T-cell (primary cell): ENCODE data around the gene SNX21. TPM values are rescaled to one million over a fixed set of nuclear protein-coding genes. Genes with fewer than 3 reads are reported as not detected.
A peak's percentile ranks its signal among the peaks of the same experiment; 100 is the strongest.
"Not testable (repeated sequence)": the region's sequence is repeated elsewhere in the genome, so short reads cannot be mapped to it uniquely, and the experiment has no call there.

Source experiments
- ATAC-seq, 4 experiments: fragments of 200-7000 bp in 3 of 4; fragments of 150-1000 bp in 1 of 4; cut with Tn5 transposase; replicated peaks in 1 of 4; 1 replicate in 3 of 4; 2 replicates in 1 of 4; pipeline ENCODE4 v1.10.0; 2021; ENCODE audit warnings: moderate library complexity in 3 of 4, mild to moderate bottlenecking in 2 of 4, moderate number of reproducible peaks in 1 of 4
- CTCF ChIA-PET, 2 donors: fragments of 300-600 bp; sonication (Branson Sonifier 250); formaldehyde crosslinking; loops; one replicate each; lab custom pipeline; 2022; ENCODE audit warnings: antibody characterized with exemption in 2 of 2; lab: Charles Lee
- POLR2A ChIA-PET, 2 donors: fragments of 300-600 bp; sonication (Branson Sonifier 250); formaldehyde crosslinking; loops; one replicate each; lab custom pipeline; 2022; ENCODE audit warnings: antibody characterized with exemption in 2 of 2; lab: Charles Lee
- DNase-seq, 35 experiments: peaks; one replicate each; pipeline versions ENCODE4 v3.0.0 to v3.0.0-alpha.2; 2013 to 2023
- H3K27ac ChIP-seq: one replicate; pipeline ENCODE4 v1.5.1; 2013; ENCODE audit warnings: low read length
- H3K27me3 ChIP-seq, 2 experiments: replicated peaks in 1 of 2; 1 replicate in 1 of 2; 2 replicates in 1 of 2; pipeline versions ENCODE4 v1.6.1 to v1.7.0; 2013; ENCODE audit warnings: low read length in 1 of 2, mixed read lengths in 1 of 2; ENCODE audit not compliant: control insufficient read depth in 2 of 2, insufficient read depth in 2 of 2; ENCODE audit errors: extremely low read depth in 1 of 2
- H3K36me3 ChIP-seq, 2 donors: 1 replicate in 1 of 2; 2 replicates in 1 of 2; pipeline versions ENCODE4 v1.6.1 to v1.7.0; 2013; ENCODE audit warnings: low read length in 1 of 2; ENCODE audit not compliant: control insufficient read depth in 2 of 2, insufficient read depth in 1 of 2; ENCODE audit errors: extremely low read depth in 1 of 2
- H3K4me1 ChIP-seq, 2 experiments: 1 replicate in 1 of 2; 2 replicates in 1 of 2; pipeline versions ENCODE4 v1.6.1 to v1.7.0; 2013; ENCODE audit warnings: low read length in 2 of 2, mixed read lengths in 1 of 2; ENCODE audit not compliant: insufficient read depth in 2 of 2, control insufficient read depth in 1 of 2; ENCODE audit errors: extremely low read depth in 1 of 2
- H3K4me3 ChIP-seq, 2 donors: 1 replicate in 1 of 2; 2 replicates in 1 of 2; pipeline versions ENCODE4 v1.5.1 to v1.7.0; 2013; ENCODE audit warnings: mild to moderate bottlenecking in 2 of 2, low read length in 1 of 2, moderate library complexity in 1 of 2; ENCODE audit not compliant: control insufficient read depth in 1 of 2; ENCODE audit errors: extremely low read depth in 1 of 2
- H3K9me3 ChIP-seq: 2 replicates; pipeline ENCODE4 v1.7.0; 2013
- H3K27ac Mint-ChIP-seq, 2 donors: one replicate each; pipeline ENCODE4 v1.8.0; 2020 to 2021; ENCODE audit warnings: mild to moderate bottlenecking in 2 of 2, mixed read lengths in 2 of 2
- H3K27me3 Mint-ChIP-seq, 2 donors: one replicate each; pipeline ENCODE4 v1.8.0; 2021 to 2022; ENCODE audit warnings: mixed read lengths in 2 of 2
- H3K36me3 Mint-ChIP-seq: one replicate; pipeline ENCODE4 v1.8.0; 2021; ENCODE audit warnings: mixed read lengths
- H3K4me1 Mint-ChIP-seq, 3 donors: one replicate each; pipeline ENCODE4 v1.8.0; 2020 to 2022; ENCODE audit warnings: mixed read lengths in 3 of 3, mild to moderate bottlenecking in 1 of 3
- H3K4me3 Mint-ChIP-seq, 3 donors: one replicate each; pipeline ENCODE4 v1.8.0; 2020 to 2022; ENCODE audit warnings: mild to moderate bottlenecking in 3 of 3, mixed read lengths in 3 of 3, moderate library complexity in 3 of 3
- H3K9me3 Mint-ChIP-seq, 3 donors: one replicate each; pipeline ENCODE4 v1.8.0; 2020 to 2022; ENCODE audit warnings: mixed read lengths in 3 of 3
- WGBS: methylation state at CpG from one replicate; pipeline ENCODE4 v1.1.5; 2013; ENCODE audit warnings: missing lambda C conversion rate; ENCODE audit not compliant: insufficient coverage; 5-methylcytosine and 5-hydroxymethylcytosine counted together
- total RNA-seq, 35 experiments: library from RNA in 6 of 35; stranded (reverse) in 6 of 35; fragments of 120-200 nt in 1 of 35; gene quantifications; one replicate each; pipeline versions ENCODE4 v1.2.1 to v1.2.4 and lab custom pipeline; 2013 to 2026

The SNX21 gene
- total RNA-seq, 5 donors from 2014 or later (not counting 1 experiment from before 2014, with no cell fraction given): 1.1 to 3.5 (median 2.1) TPM

DNA sequence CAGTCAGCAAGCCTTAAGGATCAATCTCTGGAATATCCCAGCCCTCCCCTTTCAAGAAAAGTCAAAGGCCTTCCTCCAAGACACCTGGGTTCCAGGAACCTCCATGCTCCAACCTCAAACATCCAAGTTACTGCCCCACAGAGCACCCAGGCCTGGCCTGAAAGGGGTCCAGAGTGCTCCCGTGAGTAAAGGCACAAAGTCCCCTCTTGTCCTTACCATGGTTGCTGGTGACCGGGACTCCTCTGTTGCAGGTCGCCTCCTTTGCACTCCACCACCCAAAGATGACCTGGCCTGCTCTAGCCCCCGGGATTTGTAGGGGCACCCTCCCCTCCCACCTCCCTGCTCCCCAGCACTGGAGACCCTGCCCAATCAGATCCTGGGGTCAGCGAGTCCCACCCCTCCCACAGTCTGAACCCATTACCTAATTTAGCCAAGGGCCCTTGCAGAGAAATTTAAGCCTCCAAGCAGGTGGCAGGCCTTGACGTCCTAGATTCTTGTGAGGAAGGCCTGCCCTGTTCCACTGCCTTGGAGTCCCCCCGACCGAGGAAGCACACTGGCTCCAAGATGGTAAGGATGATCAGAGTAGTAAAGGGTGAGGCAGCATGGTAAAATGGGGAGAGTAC is 6.5 kb upstream of the SNX21 start, which contains the start of gene TNNC2:
Gene TNNC2, minus strand, starts transcription at position 283 of the 623 bp plus-strand sequence. Its CDS starts 64 bp downstream, at position 219.
- H3K27ac ChIP-seq: no peak within 1 kb of the TSS
- peaks cover 0 to 42% of the 10 kb centered on the region in 2 experiments for H3K27me3 ChIP-seq
- no peak within 1 kb of the TSS for H3K4me3 ChIP-seq
- H3K27me3 Mint-ChIP-seq: peaks cover 15 to 22% of the 10 kb centered on the region in 2 donors
- POLR2A ChIA-PET: no interaction called here
- ATAC-seq (no peak), DNase-seq (no peak)
- H3K4me3 Mint-ChIP-seq: no peak within 1 kb of the TSS
- CTCF ChIA-PET: no interaction called here
- WGBS: 88% methylated on average over 6 of the region's 8 CpGs
- H3K36me3 ChIP-seq: no peaks in the 10 kb centered on the region
- peaks cover 0 to 21% of the 10 kb centered on the region in 2 experiments for H3K4me1 ChIP-seq
- no peak within 1 kb of the TSS for H3K27ac Mint-ChIP-seq
- no peaks in the 10 kb centered on the region for H3K9me3 Mint-ChIP-seq
- H3K4me1 Mint-ChIP-seq: peaks cover 13 to 18% (median 15%) of the 10 kb centered on the region in 3 donors
- H3K36me3 Mint-ChIP-seq: no peaks in the 10 kb centered on the region
- H3K9me3 ChIP-seq: no peaks in the 10 kb centered on the region

GRCh38 chr20:45827712-45828111 is 5.9 kb upstream of the SNX21 start:
- WGBS: 79% methylated on average over 3 of the region's 6 CpGs
- POLR2A ChIA-PET: no interaction called here
- CTCF ChIA-PET: no interaction called here

DNA sequence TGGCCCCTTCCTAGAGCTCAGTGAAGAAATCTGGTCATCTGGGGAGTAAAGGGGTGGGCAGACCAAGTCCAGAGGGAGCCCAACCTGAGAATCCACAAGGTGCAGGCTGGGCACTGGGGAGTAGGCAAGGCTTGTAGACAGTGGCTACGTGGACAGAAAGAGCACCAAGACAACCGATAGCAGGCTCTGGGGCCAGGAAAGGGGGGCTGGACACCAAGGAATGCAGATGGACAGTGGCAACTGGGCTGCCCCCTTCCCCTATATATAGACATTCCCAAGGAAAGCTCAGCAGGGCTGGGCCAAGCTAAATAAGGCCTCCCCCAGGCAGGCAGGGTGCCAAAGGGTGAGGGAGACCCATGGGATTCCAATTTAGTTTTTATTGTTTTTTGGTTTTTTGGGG is 5.0 kb upstream of the SNX21 start:
- Histone ChIP-seq H3K27ac (no peak overlapping the region), H3K4me3 (no peak overlapping the region), H3K9me3 (no peaks in the 10 kb centered on the region), H3K27me3 (peaks cover 0 to 28% of the 10 kb centered on the region in 2 experiments), H3K4me1 (peaks cover 0 to 14% of the 10 kb centered on the region in 2 experiments), H3K36me3 (no peaks in the 10 kb centered on the region)
- no CpG with 5 or more reads among the region's 2 CpGs for WGBS
- Mint-ChIP-seq H3K27ac (no peak overlapping the region), H3K4me1 (peaks cover 17 to 23% (median 21%) of the 10 kb centered on the region in 3 donors), H3K4me3 (no peak overlapping the region), H3K27me3 (peaks cover 7 to 12% of the 10 kb centered on the region in 2 donors), H3K9me3 (no peaks in the 10 kb centered on the region), H3K36me3 (no peaks in the 10 kb centered on the region)
- ATAC-seq (no peak), DNase-seq (no peak)
- ChIA-PET CTCF (no interaction called here), POLR2A (no interaction called here)

More at GRCh38 chr20:45827712-45828111, 5.9 kb upstream of the SNX21 start:
- H3K36me3 ChIP-seq: no peaks in the 10 kb centered on the region
- H3K4me1 ChIP-seq: peaks cover 0 to 18% of the 10 kb centered on the region in 2 experiments
- Mint-ChIP-seq H3K4me3 (no peak overlapping the region), H3K36me3 (no peaks in the 10 kb centered on the region), H3K9me3 (no peaks in the 10 kb centered on the region), H3K27ac (no peak overlapping the region), H3K4me1 (peaks cover 13 to 17% (median 15%) of the 10 kb centered on the region in 3 donors), H3K27me3 (peaks cover 11 to 18% of the 10 kb centered on the region in 2 donors)
- no peak overlapping the region for H3K4me3 ChIP-seq
- ATAC-seq (no peak), DNase-seq (no peak)
- peaks cover 0 to 37% of the 10 kb centered on the region in 2 experiments for H3K27me3 ChIP-seq
- H3K27ac ChIP-seq: no peak overlapping the region
- H3K9me3 ChIP-seq: no peaks in the 10 kb centered on the region

DNA sequence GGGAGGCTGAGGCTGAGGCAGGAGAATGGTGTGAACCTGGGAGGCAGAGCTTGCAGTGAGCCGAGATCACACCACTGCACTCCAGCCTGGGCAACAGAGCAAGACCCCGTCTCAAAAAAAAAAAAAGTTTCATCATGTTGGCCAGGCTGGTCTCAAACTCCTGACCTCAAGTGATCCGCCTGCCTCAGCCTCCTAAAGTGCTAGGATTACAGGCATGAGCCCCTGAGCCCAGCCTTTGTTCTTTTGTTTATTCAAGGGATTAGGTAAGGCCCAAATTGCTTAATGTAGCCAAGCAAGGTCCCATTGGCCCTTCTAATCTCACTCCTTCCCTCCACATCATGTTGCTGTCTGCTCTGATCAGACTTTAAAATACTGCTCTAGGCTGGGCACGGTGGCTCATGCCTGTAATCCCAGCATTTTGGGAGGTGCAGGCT is 3.9 kb upstream of the SNX21 start:
- POLR2A ChIA-PET, H3K27me3 Mint-ChIP-seq, H3K4me3 ChIP-seq, H3K36me3 ChIP-seq, H3K27ac ChIP-seq, DNase-seq, H3K9me3 Mint-ChIP-seq, H3K4me3 Mint-ChIP-seq, H3K27ac Mint-ChIP-seq, H3K9me3 ChIP-seq, CTCF ChIA-PET, H3K36me3 Mint-ChIP-seq, ATAC-seq: not testable (repeated sequence)
- peaks cover 4 to 15% of the 10 kb centered on the region in 2 experiments for H3K4me1 ChIP-seq
- no CpG with 5 or more reads among the region's 4 CpGs for WGBS
- peaks cover 12 to 18% (median 13%) of the 10 kb centered on the region in 3 donors for H3K4me1 Mint-ChIP-seq
- H3K27me3 ChIP-seq: peaks cover 0 to 17% of the 10 kb centered on the region in 2 experiments

- Mint-ChIP-seq H3K27ac (no peak overlapping the region), H3K9me3 (no peaks in the 10 kb centered on the region), H3K27me3 (no peaks in the 10 kb centered on the region), H3K36me3 (no peaks in the 10 kb centered on the region), H3K4me1 (peaks cover 13 to 20% (median 13%) of the 10 kb centered on the region in 3 donors), H3K4me3 (peak overlapping the region; percentile 71 to 89 (median 79))
- no peaks in the 10 kb centered on the region for H3K9me3 ChIP-seq
- H3K27me3 ChIP-seq: peaks cover 0 to 5% of the 10 kb centered on the region in 2 experiments
- no peak overlapping the region for H3K4me3 ChIP-seq
- H3K36me3 ChIP-seq: no peaks in the 10 kb centered on the region
- DNase-seq (no peak), ATAC-seq (no peak)
- H3K27ac ChIP-seq: no peak overlapping the region
- peaks cover 4 to 18% of the 10 kb centered on the region in 2 experiments for H3K4me1 ChIP-seq
- ChIA-PET CTCF (interaction anchor here in 1 of 2 donors (0.6 kb wide), 1 partner anchor 37 kb away, joined by 4 read pairs; no protein-coding TSS in a partner anchor), POLR2A (no interaction called here)
- WGBS: 83% methylated on average over 1 of the region's 4 CpGs
Measured at GRCh38 chr20:45832619-45833018, 980 bp upstream of the SNX21 start.

DNA sequence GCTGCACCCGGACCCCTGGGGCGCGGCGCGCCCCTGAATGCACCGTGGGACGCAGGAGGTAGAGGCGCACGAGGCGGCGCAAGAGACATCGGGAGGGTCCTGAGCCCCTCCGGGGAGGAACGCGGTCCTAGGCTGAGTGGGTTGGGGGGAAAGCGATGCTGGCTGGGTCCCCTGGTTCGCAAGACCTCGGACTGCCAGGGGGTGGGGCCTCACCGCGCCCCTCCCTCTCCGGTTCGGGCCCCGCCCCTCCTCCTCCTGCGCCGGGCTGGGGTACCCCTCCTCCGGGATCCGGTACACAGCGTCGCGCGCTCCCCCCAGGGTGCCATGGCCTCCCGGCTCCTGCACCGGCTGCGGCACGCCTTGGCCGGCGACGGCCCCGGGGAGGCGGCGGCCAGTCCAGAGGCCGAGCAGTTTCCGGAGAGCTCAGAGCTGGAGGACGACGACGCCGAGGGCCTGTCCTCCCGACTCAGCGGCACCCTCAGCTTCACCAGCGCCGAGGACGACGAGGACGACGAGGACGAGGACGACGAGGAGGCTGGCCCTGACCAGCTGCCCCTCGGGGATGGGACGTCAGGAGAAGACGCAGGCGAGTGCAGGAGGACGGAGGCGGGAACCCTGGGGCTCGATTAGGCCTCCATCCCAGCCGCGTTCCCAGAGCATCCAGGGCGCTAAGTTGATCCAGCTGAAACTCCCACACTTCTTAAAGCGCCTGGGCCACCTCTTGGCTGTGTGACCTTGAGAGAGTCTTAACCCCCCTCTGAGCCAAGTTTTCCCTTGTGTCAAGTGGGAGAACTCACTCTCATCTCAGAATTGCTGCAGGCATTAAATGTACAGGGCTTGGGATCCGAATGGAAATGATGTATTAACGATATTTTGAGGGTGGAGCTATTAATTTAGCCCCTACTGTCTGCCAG is 541 bp downstream of the SNX21 start:
- DNase-seq: peak in 18 of 35 experiments; percentile 14 to 58 (median 34)
- Histone ChIP-seq H3K27me3 (no peaks in the 10 kb centered on the region), H3K36me3 (no peaks in the 10 kb centered on the region), H3K4me1 (peaks cover 4 to 18% of the 10 kb centered on the region in 2 experiments), H3K27ac (no peak overlapping the region), H3K4me3 (peak overlapping the region; percentile 67 to 72), H3K9me3 (no peaks in the 10 kb centered on the region)
- no peaks in the 10 kb centered on the region for H3K36me3 Mint-ChIP-seq
- peak; percentile 73 to 77 (median 74) for ATAC-seq
- WGBS: 10% methylated on average over 69 of the region's 71 CpGs
- peak overlapping the region; percentile 71 to 89 (median 79) for H3K4me3 Mint-ChIP-seq
- H3K27ac Mint-ChIP-seq: peak overlapping the region in 1 of 2 donors; percentile 6
- CTCF ChIA-PET: no interaction called here
- POLR2A ChIA-PET: no interaction called here
- no peaks in the 10 kb centered on the region for H3K9me3 Mint-ChIP-seq
- peaks cover 13 to 20% (median 13%) of the 10 kb centered on the region in 3 donors for H3K4me1 Mint-ChIP-seq
- no peaks in the 10 kb centered on the region for H3K27me3 Mint-ChIP-seq
